Left lung (tissue), 10 donors: ENCODE results near the gene AFAP1L1. TPM values are rescaled to one million over a fixed set of nuclear protein-coding genes. Genes with fewer than 3 reads are reported as not detected.

Experiments used
- ATAC-seq: fragments of 200-7000 bp; cut with Tn5 transposase; one replicate; pipeline ENCODE4 v1.9.1; 2020; ENCODE audit warnings: moderate library complexity
- DNase-seq, 4 donors: peaks; one replicate each; pipeline ENCODE4 v3.0.0-alpha.2; 2013 to 2020
- H3K27ac ChIP-seq, 2 donors: fragments of 200-600 bp; sonication (generic) in 1 of 2; one replicate each; pipeline versions ENCODE4 v1.5.0 to v1.8.0; 2020 to 2021
- H3K27me3 ChIP-seq, 2 donors: fragments of 200-600 bp; sonication (generic) in 1 of 2; one replicate each; pipeline versions ENCODE4 v1.5.0 to v1.8.0; 2020 to 2021
- H3K36me3 ChIP-seq, 2 donors: fragments of 200-600 bp; sonication (generic) in 1 of 2; one replicate each; pipeline versions ENCODE4 v1.5.0 to v1.8.0; 2020 to 2021
- H3K4me1 ChIP-seq, 2 donors: fragments of 200-600 bp; one replicate each; pipeline ENCODE4 v1.8.0; 2021
- H3K4me3 ChIP-seq, 2 donors: fragments of 200-600 bp; sonication (generic) in 1 of 2; one replicate each; pipeline versions ENCODE4 v1.5.0 to v1.8.0; 2020 to 2021; ENCODE audit warnings: mild to moderate bottlenecking in 1 of 2
- H3K9me3 ChIP-seq, 2 donors: fragments of 200-600 bp; sonication (generic) in 1 of 2; one replicate each; pipeline versions ENCODE4 v1.5.0 to v1.8.0; 2020 to 2021
- intact Hi-C, 2 donors: fragments of 100-400 bp; cut with DNase I; formaldehyde crosslinking; loops; one replicate each; pipeline versions ENCODE4 v1.11.2 to v1.14.2; 2022
- polyA plus RNA-seq, 6 donors: library from polyadenylated mRNA; unstranded; fragments of 120-200 nt; gene quantifications; one replicate each; pipeline ENCODE4 v1.2.1, GENCODE V29; 2013; ENCODE audit not compliant: insufficient read length in 6 of 6
- total RNA-seq, 2 donors: library from RNA; stranded (reverse); fragmentation: NEBNext Ultra II Directional; extraction: Animal tissue kit (Norgen Biotek cat#: 25700); gene quantifications; one replicate each; pipeline ENCODE4 v1.2.1, GENCODE V29; 2021
- TF ChIP-seq, protein P1 (sequence below), 2 donors: fragments of 200-600 bp; sonication (generic) in 1 of 2; IDR thresholded peaks; one replicate each; pipeline versions ENCODE4 v1.5.0 to v1.8.0; 2021; ENCODE audit warnings: antibody characterized with exemption in 2 of 2
- donor health status: DM: no; HTN: yes; CAD: no.
- donor health status: DM: no; HTN: no; CAD: no.

The AFAP1L1 gene
- total and polyA plus RNA-seq, 8 donors, result 14.2 to 46.6 (median 40.6) TPM

DNA sequence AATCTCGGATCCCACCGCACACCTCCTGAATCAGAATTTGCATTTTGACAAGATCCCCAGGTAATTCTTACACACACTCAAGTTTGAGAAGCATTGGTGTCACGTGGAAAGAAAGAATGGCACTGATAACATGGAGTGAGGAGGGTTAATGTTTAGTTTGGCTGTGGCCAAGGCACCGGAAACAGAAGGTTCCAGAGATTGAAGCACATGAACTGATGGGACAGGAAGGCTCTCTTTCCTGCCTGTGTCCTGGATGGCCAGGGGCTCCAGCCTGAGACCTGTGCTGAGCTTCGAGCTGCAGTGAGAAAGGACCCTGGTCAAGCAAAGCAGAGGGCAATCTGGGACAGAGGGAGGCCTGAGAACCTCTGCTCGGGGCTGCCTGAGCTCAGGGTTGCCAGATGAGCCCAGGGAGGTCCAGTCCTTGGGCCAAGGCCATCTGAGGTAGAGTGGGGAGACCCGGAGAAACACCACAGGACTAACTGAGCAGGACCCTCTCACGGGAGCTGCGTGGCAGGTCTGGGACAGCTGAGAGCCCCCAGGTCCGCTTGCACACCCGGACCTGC is 27.3 kb downstream of the AFAP1L1 start:
- DNase-seq, result peak in 1 of 4 donors; percentile 43
- ATAC-seq, result peak; percentile 52
- Histone ChIP-seq H3K9me3 (no peaks in the 10 kb centered on the region), H3K27me3 (peaks cover 0 to 8% of the 10 kb centered on the region in 2 donors), H3K27ac (peak overlapping the region; percentile 39 to 73), H3K4me1 (peaks cover 0 to 14% of the 10 kb centered on the region in 2 donors), H3K36me3 (no peaks in the 10 kb centered on the region), H3K4me3 (no peak overlapping the region)
- TF ChIP-seq, protein P1, sequence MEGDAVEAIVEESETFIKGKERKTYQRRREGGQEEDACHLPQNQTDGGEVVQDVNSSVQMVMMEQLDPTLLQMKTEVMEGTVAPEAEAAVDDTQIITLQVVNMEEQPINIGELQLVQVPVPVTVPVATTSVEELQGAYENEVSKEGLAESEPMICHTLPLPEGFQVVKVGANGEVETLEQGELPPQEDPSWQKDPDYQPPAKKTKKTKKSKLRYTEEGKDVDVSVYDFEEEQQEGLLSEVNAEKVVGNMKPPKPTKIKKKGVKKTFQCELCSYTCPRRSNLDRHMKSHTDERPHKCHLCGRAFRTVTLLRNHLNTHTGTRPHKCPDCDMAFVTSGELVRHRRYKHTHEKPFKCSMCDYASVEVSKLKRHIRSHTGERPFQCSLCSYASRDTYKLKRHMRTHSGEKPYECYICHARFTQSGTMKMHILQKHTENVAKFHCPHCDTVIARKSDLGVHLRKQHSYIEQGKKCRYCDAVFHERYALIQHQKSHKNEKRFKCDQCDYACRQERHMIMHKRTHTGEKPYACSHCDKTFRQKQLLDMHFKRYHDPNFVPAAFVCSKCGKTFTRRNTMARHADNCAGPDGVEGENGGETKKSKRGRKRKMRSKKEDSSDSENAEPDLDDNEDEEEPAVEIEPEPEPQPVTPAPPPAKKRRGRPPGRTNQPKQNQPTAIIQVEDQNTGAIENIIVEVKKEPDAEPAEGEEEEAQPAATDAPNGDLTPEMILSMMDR (IDR thresholded peaks at IDR 0.05), result no peak
- intact Hi-C loops, result no loop called here

DNA sequence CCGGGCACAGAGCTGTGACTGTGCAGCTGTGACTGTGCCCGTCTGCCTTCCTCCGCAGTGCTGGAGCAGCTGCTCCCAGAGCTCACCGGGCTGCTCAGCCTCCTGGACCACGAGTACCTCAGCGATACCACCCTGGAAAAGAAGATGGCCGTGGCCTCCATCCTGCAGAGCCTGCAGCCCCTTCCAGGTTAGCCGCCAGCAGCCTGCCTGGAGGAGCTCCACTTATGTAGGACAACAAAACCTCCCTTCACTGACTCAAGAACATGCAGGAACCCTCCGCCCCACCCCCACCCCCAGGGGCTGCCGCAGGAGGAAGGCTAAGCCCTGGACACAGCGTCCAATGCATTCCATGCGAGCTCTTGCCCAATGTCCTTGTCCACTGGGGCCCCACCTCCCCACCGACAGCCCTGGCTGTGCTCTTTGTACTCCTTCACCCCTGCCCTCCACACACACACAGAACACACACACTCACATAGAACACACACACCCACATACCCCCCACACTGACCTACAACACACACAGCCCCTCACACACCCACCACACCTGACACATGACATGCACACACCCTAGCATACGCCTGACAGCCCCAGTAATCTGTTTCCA is 27.9 kb downstream of the AFAP1L1 start:
- H3K9me3 ChIP-seq, result no peaks in the 10 kb centered on the region
- peaks cover 0 to 8% of the 10 kb centered on the region in 2 donors for H3K27me3 ChIP-seq
- intact Hi-C loops, result no loop called here
- ATAC-seq (peak; percentile 14), DNase-seq (no peak)
- H3K4me1 ChIP-seq, result peaks cover 0 to 14% of the 10 kb centered on the region in 2 donors
- no peaks in the 10 kb centered on the region for H3K36me3 ChIP-seq
- no peak overlapping the region for H3K4me3 ChIP-seq
- TF ChIP-seq, protein P1 (IDR thresholded peaks at IDR 0.05), result no peak
- peak overlapping the region; percentile 39 to 73 for H3K27ac ChIP-seq

DNA sequence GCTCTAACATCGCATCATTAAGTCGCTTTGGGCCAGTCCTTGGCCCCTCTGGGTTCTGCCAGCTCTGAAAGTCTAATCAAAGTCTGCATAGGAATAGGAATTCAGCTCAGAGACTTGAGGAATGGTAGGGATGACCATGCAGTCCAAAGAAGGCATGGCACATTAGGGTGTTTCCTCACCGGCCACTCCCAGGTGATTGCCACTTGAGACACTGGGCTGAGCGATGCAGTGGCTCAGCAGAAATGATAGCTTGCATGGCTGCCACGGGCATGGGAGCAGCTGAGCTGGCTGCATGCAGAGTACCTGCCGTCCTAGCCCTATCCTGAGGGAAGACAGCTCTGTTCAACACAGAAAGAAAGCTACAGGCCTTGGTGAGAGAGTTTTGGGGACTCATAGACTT is 28.8 kb downstream of the AFAP1L1 start:
- Histone ChIP-seq H3K9me3 (no peaks in the 10 kb centered on the region), H3K36me3 (no peaks in the 10 kb centered on the region), H3K4me3 (no peak overlapping the region), H3K4me1 (peaks cover 0 to 12% of the 10 kb centered on the region in 2 donors), H3K27me3 (peaks cover 0 to 8% of the 10 kb centered on the region in 2 donors), H3K27ac (peak overlapping the region in 1 of 2 donors; percentile 50)
- intact Hi-C loops, result no loop called here
- DNase-seq (no peak), ATAC-seq (no peak)
- TF ChIP-seq, protein P1 (IDR thresholded peaks at IDR 0.05), result no peak

DNA sequence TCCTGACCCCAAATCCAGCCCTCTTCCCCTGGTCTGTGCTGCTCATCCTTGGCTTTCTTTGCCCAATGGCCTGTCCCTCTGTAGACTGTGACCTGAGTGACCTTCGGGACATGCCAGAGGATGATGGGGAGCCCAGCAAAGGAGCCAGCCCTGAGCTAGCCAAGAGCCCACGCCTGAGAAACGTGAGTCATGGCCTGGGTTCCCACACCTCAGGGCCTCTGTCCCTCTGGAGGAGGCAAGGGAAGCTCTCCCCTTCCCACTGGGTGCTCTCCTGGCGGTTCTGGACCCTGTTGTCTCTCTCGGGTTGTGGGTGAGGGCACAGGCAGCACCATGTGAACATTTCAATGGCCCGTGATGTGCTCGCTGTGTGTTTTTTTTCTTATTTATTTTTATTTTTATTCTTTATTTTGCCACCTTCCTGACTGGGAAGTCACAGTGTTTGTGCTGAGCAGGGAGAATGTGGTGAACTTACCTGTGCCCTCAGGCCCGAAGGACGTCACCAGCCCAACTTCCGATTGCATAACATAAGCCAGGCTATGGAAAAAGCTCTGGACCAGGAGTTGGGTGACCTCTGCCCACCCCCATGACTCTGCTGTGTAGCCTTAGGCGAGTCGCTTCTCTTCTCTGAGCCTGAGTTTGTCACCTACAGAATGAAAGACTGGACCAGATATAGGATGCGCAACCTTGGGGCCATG is 29.5 kb downstream of the AFAP1L1 start:
- intact Hi-C loops, result no loop called here
- peaks cover 0 to 12% of the 10 kb centered on the region in 2 donors for H3K4me1 ChIP-seq
- no peak overlapping the region for H3K4me3 ChIP-seq
- H3K27me3 ChIP-seq, result peaks cover 0 to 8% of the 10 kb centered on the region in 2 donors
- no peaks in the 10 kb centered on the region for H3K36me3 ChIP-seq
- DNase-seq (no peak), ATAC-seq (no peak)
- no peaks in the 10 kb centered on the region for H3K9me3 ChIP-seq
- TF ChIP-seq, protein P1 (IDR thresholded peaks at IDR 0.05), result no peak
- H3K27ac ChIP-seq, result peak overlapping the region in 1 of 2 donors; percentile 50

DNA sequence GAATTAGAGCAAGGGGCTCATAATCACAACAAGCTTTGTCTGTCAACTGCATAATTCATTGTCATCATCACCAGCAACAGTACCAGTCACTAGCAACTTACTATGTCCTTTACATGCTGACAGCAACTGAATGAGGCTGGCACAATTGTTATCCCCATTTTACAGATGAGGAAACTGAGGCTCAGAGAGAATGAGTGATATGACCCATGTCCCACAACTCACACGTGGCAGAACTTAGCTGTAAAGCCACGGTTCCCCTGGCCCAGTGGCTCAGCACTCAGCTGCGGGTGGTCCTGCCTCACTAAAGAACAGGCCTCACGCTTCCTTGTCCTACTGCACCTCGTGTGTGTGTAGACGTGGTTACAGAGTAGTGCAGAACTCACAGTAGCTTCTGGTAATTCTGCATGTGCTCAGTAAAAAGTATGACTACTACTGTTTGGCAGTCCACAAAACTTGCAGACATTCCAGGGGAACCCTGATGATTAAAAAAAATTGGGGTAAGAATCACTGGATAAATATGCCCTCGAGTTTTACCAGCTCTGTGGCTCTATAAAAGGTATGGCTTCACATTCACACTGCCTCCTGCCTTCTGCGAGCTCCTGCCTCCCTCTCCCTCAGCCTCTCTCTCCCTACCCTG is 30.2 kb downstream of the AFAP1L1 start:
- Histone ChIP-seq H3K27me3 (peaks cover 0 to 8% of the 10 kb centered on the region in 2 donors), H3K4me3 (no peak overlapping the region), H3K9me3 (no peaks in the 10 kb centered on the region), H3K27ac (no peak overlapping the region), H3K36me3 (no peaks in the 10 kb centered on the region), H3K4me1 (peaks cover 0 to 12% of the 10 kb centered on the region in 2 donors)
- no peak for ATAC-seq
- intact Hi-C loops, result no loop called here
- DNase-seq, result no peak
- TF ChIP-seq, protein P1 (IDR thresholded peaks at IDR 0.05), result no peak
